DND-41 (cell line): ENCODE results near the gene NTM.

Experiments used
- ATAC-seq: fragments of 200-7000 bp; cut with Tn5 transposase; 3 replicates; pipeline ENCODE4 v1.9.1; 2021; ENCODE audit warnings: low read depth; ENCODE audit not compliant: insufficient read depth
- DNase-seq: peaks from one replicate; pipeline ENCODE4 v3.0.0-alpha.2; 2020
- H2AFZ ChIP-seq: 2 replicates; pipeline ENCODE4 v1.6.0; 2012; ENCODE audit warnings: low read depth, low read length
- H3K27ac ChIP-seq: 2 replicates; pipeline ENCODE4 v1.5.1; 2012; ENCODE audit warnings: low read length, inconsistent platforms
- H3K27me3 ChIP-seq: fragments of 200-600 bp; sonication (generic); 2 replicates; pipeline ENCODE4 v1.6.0; 2012; ENCODE audit warnings: low read length, mild to moderate bottlenecking, inconsistent platforms; ENCODE audit not compliant: insufficient read depth, poor library complexity
- H3K36me3 ChIP-seq: 2 replicates; pipeline ENCODE4 v1.5.1; 2012; ENCODE audit warnings: low read length, inconsistent platforms; ENCODE audit not compliant: insufficient read depth
- H3K4me1 ChIP-seq: 2 replicates; pipeline ENCODE4 v1.5.1; 2012; ENCODE audit warnings: mild to moderate bottlenecking, low read length; ENCODE audit not compliant: insufficient read depth
- H3K4me2 ChIP-seq: 2 replicates; pipeline ENCODE4 v1.6.0; 2012; ENCODE audit warnings: mild to moderate bottlenecking, moderate library complexity, low read length, inconsistent platforms; ENCODE audit not compliant: insufficient read depth
- H3K4me3 ChIP-seq, 2 experiments: fragments of 200-600 bp in 1 of 2; shearing (Covaris generic) in 1 of 2; 2 replicates each; pipeline ENCODE4 v1.5.1; 2012 to 2016; ENCODE audit warnings: inconsistent platforms in 2 of 2, low read length in 2 of 2, mild to moderate bottlenecking in 2 of 2, low read depth in 1 of 2, moderate library complexity in 1 of 2
- H3K79me2 ChIP-seq: 2 replicates; pipeline ENCODE4 v1.6.0; 2012; ENCODE audit warnings: low read length, inconsistent platforms; ENCODE audit not compliant: insufficient read depth
- H3K9ac ChIP-seq: 2 replicates; pipeline ENCODE4 v1.6.0; 2012; ENCODE audit warnings: low read depth, mild to moderate bottlenecking, inconsistent platforms, low read length, moderate library complexity
- H3K9me3 ChIP-seq: 2 replicates; pipeline ENCODE4 v1.5.1; 2012; ENCODE audit warnings: low read length, moderate library complexity, mild to moderate bottlenecking, inconsistent platforms; ENCODE audit not compliant: insufficient read depth, severe bottlenecking
- H4K20me1 ChIP-seq: 2 replicates; pipeline ENCODE4 v1.6.0; 2012; ENCODE audit warnings: low read length; ENCODE audit not compliant: insufficient read depth
- EZH2 ChIP-seq: IDR thresholded peaks from 3 replicates; pipeline ENCODE4 v1.6.1; 2012; ENCODE audit warnings: borderline replicate concordance, low read depth, mild to moderate bottlenecking, moderate library complexity, low read length, inconsistent platforms; ENCODE audit not compliant: severe bottlenecking
- TF ChIP-seq, protein P1 (sequence below): IDR thresholded peaks from 2 replicates; pipeline ENCODE4 v1.5.1; 2012; ENCODE audit warnings: borderline replicate concordance, low read length, moderate library complexity, mild to moderate bottlenecking; ENCODE audit not compliant: poor library complexity, severe bottlenecking; ENCODE audit errors: extremely low read depth

The NTM gene

DNA sequence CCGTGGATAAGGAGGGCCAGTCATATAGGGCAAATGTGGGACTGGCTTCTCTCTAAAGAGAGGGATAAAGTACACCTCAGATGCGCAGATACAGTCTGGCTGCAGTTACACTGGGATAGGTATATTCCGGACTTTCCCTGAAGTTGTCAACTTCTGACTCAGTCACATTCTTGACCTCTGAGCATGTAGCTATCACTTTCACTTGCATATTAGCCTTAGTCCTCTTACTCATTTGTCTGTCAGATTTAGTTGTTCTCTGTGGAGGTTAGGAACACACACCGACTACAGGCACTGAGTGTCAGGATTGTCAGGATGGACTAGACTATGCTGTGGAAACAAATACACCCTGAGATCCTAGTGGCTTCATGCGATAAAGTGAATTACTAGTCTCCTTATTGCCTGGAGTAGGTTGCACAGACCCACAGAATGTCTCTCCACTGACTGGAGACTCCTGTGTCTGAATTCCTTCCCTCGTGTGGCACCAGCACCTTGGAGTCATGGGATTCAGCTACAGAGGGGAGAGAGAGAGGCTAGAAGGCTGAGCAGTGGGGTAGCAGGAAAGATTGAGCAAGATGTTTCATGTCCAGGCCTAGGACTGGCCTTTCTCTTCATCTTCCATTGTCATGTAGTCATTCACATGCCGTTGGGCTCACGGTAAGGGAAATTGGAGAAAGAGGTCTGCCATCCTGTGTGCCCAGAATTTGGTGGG, 654.3 kb downstream of the NTM start:
- no peak for TF ChIP-seq EZH2
- TF ChIP-seq, protein P1, sequence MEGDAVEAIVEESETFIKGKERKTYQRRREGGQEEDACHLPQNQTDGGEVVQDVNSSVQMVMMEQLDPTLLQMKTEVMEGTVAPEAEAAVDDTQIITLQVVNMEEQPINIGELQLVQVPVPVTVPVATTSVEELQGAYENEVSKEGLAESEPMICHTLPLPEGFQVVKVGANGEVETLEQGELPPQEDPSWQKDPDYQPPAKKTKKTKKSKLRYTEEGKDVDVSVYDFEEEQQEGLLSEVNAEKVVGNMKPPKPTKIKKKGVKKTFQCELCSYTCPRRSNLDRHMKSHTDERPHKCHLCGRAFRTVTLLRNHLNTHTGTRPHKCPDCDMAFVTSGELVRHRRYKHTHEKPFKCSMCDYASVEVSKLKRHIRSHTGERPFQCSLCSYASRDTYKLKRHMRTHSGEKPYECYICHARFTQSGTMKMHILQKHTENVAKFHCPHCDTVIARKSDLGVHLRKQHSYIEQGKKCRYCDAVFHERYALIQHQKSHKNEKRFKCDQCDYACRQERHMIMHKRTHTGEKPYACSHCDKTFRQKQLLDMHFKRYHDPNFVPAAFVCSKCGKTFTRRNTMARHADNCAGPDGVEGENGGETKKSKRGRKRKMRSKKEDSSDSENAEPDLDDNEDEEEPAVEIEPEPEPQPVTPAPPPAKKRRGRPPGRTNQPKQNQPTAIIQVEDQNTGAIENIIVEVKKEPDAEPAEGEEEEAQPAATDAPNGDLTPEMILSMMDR = no peak
- Histone ChIP-seq H3K9me3 (peaks cover 2% of the 10 kb centered on the region), H3K4me3 (no peak overlapping the region), H4K20me1 (no peaks in the 10 kb centered on the region), H3K79me2 (no peaks in the 10 kb centered on the region), H3K27me3 (no peaks in the 10 kb centered on the region), H3K36me3 (no peaks in the 10 kb centered on the region), H3K27ac (no peak overlapping the region), H3K4me1 (no peaks in the 10 kb centered on the region), H3K9ac (no peak overlapping the region), H3K4me2 (no peak overlapping the region), H2AFZ (no peak overlapping the region)
- DNase-seq = no peak
- ATAC-seq = no peak

DNA sequence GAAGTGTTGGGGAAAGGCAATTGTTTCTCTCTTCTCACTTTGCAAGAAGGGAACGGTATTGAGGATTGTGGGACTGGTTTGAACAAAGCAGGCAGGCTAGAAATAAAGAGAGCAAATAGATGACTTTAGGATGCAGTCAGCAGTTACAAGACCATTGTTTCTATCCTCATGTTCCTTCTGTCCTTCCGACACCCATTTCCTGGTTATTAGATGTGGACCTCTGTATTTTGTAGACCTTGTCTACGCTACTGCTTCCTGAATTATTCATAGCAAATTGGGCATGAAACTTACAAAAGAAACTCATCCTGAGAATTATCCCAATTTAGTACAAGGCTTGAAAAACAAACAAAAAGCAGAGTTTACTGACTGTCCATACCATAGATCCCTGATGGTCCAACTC, 656.3 kb downstream of the NTM start:
- Histone ChIP-seq H3K4me2 (no peak overlapping the region), H3K9me3 (no peaks in the 10 kb centered on the region), H3K4me3 (no peak overlapping the region), H3K4me1 (no peaks in the 10 kb centered on the region), H3K36me3 (no peaks in the 10 kb centered on the region), H3K9ac (no peak overlapping the region), H3K79me2 (no peaks in the 10 kb centered on the region), H4K20me1 (no peaks in the 10 kb centered on the region), H3K27me3 (no peaks in the 10 kb centered on the region), H3K27ac (no peak overlapping the region), H2AFZ (no peak overlapping the region)
- ATAC-seq (no peak), DNase-seq (no peak)
- no peak for TF ChIP-seq EZH2
- TF ChIP-seq, protein P1 = no peak

DNA sequence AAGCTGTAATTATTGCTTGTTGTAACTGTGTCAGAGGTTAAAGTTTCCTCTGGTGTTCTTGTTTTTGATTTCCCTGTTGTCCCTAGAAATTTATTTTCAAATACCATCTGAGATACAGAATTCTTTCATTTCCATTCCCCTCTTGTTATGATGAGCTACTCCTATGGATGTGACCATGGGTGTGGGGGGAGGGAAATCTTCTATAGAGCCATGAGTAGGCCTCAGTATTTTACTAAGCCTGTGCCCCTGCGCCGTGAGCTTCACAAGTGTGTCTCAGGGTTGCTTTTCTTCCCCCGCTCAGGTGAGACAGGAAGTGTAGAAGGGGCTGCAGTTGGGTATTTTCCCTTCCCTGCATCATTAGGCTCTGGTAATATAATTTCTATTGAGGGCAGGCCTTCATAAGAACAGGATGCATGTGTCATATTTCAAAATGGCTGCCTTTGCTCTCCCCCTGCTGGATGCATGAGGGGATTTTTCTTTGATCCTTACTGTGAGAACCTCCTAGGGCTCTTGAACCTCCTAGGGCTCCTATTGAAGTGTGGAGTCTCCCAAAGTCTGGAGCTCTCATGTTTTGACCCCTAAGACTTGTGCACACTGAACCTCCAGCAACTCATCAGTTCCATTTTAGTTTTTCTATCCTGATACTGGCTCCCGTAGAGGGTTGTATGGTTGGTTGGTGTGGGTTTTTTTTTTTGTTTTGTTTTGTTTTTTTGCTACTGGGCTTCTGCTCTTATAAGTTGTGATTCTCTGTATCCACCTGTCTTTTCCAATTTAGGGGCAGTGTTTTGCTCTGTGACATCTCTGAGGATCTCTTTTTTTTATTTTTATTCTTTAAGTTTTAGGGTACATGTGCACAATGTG, 658.2 kb downstream of the NTM start:
- Histone ChIP-seq H3K9ac (no peak overlapping the region), H3K27ac (no peak overlapping the region), H3K4me1 (no peaks in the 10 kb centered on the region), H3K9me3 (no peaks in the 10 kb centered on the region), H4K20me1 (no peaks in the 10 kb centered on the region), H3K4me3 (no peak overlapping the region), H3K36me3 (no peaks in the 10 kb centered on the region), H3K4me2 (no peak overlapping the region), H2AFZ (peak overlapping the region; percentile 34; the same call in 1 of the 2 replicates), H3K27me3 (no peaks in the 10 kb centered on the region), H3K79me2 (no peaks in the 10 kb centered on the region)
- ATAC-seq (peak; percentile 91), DNase-seq (peak; percentile 64)
- no peak for TF ChIP-seq EZH2
- TF ChIP-seq, protein P1 = peak; percentile 75
